Measurements from ENCODE around the gene LRRC19.

DNA sequence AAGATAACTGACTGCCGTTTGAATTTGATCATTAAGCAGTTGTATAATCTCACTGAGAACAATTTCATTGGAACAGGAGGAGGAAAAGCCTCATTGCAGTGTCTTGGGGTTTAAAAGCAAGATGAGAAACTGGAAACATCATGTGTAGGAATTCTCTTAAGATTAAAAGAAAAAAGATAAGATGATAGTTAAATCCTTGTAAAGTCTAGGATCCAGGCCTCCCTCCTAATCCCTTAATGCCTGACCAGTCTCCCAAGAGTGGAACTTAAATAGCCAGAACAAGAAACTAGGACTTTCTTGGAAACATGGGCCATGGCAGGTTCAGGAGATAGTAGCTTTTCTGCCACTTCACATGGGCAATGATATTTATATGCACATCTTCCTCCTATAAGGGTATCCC is 37.0 kb upstream of the LRRC19 start:
- TF ChIP-seq, protein P1, sequence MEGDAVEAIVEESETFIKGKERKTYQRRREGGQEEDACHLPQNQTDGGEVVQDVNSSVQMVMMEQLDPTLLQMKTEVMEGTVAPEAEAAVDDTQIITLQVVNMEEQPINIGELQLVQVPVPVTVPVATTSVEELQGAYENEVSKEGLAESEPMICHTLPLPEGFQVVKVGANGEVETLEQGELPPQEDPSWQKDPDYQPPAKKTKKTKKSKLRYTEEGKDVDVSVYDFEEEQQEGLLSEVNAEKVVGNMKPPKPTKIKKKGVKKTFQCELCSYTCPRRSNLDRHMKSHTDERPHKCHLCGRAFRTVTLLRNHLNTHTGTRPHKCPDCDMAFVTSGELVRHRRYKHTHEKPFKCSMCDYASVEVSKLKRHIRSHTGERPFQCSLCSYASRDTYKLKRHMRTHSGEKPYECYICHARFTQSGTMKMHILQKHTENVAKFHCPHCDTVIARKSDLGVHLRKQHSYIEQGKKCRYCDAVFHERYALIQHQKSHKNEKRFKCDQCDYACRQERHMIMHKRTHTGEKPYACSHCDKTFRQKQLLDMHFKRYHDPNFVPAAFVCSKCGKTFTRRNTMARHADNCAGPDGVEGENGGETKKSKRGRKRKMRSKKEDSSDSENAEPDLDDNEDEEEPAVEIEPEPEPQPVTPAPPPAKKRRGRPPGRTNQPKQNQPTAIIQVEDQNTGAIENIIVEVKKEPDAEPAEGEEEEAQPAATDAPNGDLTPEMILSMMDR (IDR thresholded peaks at IDR 0.05 in 8 of 11, conservative IDR thresholded peaks at IDR 0.05 in 3 of 11), result no peak
- TF ChIP-seq POLR2AphosphoS5 (IDR thresholded peaks at IDR 0.05) (no peak), POLR2A (IDR thresholded peaks at IDR 0.05) (no peak)
